MM.1S (cell line): ENCODE results near the gene ARGLU1.
A peak's percentile ranks its signal among the peaks of the same experiment; 100 is the strongest.

Source experiments
- DNase-seq: peaks from one replicate; pipeline ENCODE4 v3.0.0-alpha.2; 2015
- H2AFZ ChIP-seq: fragments of 300-600 bp; sonication (generic); 2 replicates; pipeline ENCODE4 v1.6.0; 2016; ENCODE audit warnings: antibody characterized with exemption, low read length
- H3F3A ChIP-seq: fragments of 300-600 bp; sonication (generic); 2 replicates; pipeline ENCODE4 v1.6.1; 2016; ENCODE audit warnings: mild to moderate bottlenecking, antibody characterized with exemption, low read length, moderate library complexity, mixed read lengths; ENCODE audit not compliant: insufficient read depth
- H3K27ac ChIP-seq: fragments of 300-600 bp; sonication (generic); 2 replicates; pipeline ENCODE4 v1.5.1; 2016; ENCODE audit warnings: mild to moderate bottlenecking, low read length
- H3K27me3 ChIP-seq: fragments of 300-600 bp; sonication (generic); replicated peaks from 2 replicates; pipeline ENCODE4 v1.6.0; 2016; ENCODE audit warnings: low read length; ENCODE audit not compliant: insufficient read depth
- H3K36me3 ChIP-seq: fragments of 300-600 bp; sonication (generic); replicated peaks from 2 replicates; pipeline ENCODE4 v1.6.1; 2016; ENCODE audit warnings: mild to moderate bottlenecking, low read length, mixed read lengths; ENCODE audit not compliant: insufficient read depth
- H3K4me1 ChIP-seq: fragments of 300-600 bp; sonication (generic); 2 replicates; pipeline ENCODE4 v1.6.1; 2016; ENCODE audit warnings: low read length, mixed read lengths
- H3K4me2 ChIP-seq: fragments of 300-600 bp; sonication (generic); 2 replicates; pipeline ENCODE4 v1.6.0; 2016; ENCODE audit warnings: low read depth, low read length
- H3K4me3 ChIP-seq: fragments of 300-600 bp; sonication (generic); 2 replicates; pipeline ENCODE4 v1.5.1; 2016; ENCODE audit warnings: low read length, mixed read lengths
- H3K79me2 ChIP-seq: fragments of 300-600 bp; sonication (generic); 2 replicates; pipeline ENCODE4 v1.6.1; 2016; ENCODE audit warnings: mixed run types, low read length, mixed read lengths
- H3K9ac ChIP-seq: fragments of 300-600 bp; sonication (generic); 2 replicates; pipeline ENCODE4 v1.6.1; 2016; ENCODE audit warnings: low read length, mixed read lengths
- H3K9me2 ChIP-seq: fragments of 300-600 bp; sonication (generic); replicated peaks from 2 replicates; pipeline ENCODE4 v1.6.1; 2016; ENCODE audit warnings: mild to moderate bottlenecking, low read length, mixed read lengths; ENCODE audit not compliant: insufficient read depth
- H3K9me3 ChIP-seq: fragments of 300-600 bp; sonication (generic); replicated peaks from 2 replicates; pipeline ENCODE4 v1.6.1; 2016; ENCODE audit warnings: mild to moderate bottlenecking, low read length, mixed read lengths; ENCODE audit not compliant: insufficient read depth
- H4K20me1 ChIP-seq: fragments of 300-600 bp; sonication (generic); 2 replicates; pipeline ENCODE4 v1.6.1; 2016; ENCODE audit warnings: mild to moderate bottlenecking, low read length, moderate library complexity, mixed read lengths; ENCODE audit not compliant: insufficient read depth
- EZH2 ChIP-seq: fragments of 300-600 bp; sonication (generic); optimal IDR thresholded peaks from 2 replicates; pipeline ENCODE3; 2017; ENCODE audit warnings: low read depth, mild to moderate bottlenecking, antibody characterized with exemption, low read length, mixed read lengths
- EZH2phosphoT487 ChIP-seq: fragments of 300-600 bp; sonication (generic); IDR thresholded peaks from 2 replicates; pipeline ENCODE4 v1.6.1; 2018; ENCODE audit warnings: antibody characterized with exemption, low read length
- TF ChIP-seq, protein P1 (sequence below): fragments of 300-600 bp; sonication (generic); IDR thresholded peaks from 2 replicates; pipeline ENCODE4 v1.5.1; 2016; ENCODE audit warnings: antibody characterized with exemption, low read length, mixed read lengths

The ARGLU1 gene

DNA sequence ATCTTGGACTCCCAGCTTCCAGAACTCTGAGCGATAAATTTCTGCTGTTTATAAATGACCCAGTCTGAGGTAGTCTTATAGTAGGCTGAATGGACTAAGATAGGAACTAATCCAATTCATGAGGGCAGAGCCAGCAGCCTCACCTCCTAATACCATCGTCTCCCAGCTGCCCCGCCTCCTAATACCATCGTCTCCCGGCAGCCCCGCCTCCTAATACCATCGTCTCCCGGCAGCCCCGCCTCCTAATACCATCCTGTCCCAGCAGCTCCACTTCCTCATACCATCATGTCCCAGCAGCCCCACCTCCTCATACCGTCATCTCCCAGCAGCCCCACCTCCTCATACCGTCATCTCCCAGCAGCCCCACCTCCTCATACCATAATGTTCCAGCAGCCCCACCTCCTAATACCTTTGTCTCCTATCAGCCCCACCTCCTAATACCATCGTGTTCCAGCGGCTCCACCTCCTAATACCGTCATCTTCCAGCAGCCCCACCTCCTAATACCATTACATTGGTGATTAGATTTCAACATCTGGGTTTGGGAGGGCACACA, 2.4 kb upstream of the ARGLU1 start:
- peak; percentile 18 for DNase-seq
- no peak overlapping the region for H2AFZ ChIP-seq
- no peak overlapping the region for H3K4me2 ChIP-seq
- no peak overlapping the region for H3K27ac ChIP-seq
- no peak overlapping the region for H3K4me3 ChIP-seq
- H3K36me3 ChIP-seq, result no peaks in the 10 kb centered on the region
- H3K9ac ChIP-seq, result no peak overlapping the region
- H3K27me3 ChIP-seq, result no peaks in the 10 kb centered on the region
- H3F3A ChIP-seq, result peaks cover 10% of the 10 kb centered on the region; the same call in 1 of the 2 replicates
- no peaks in the 10 kb centered on the region for H3K9me3 ChIP-seq
- H3K79me2 ChIP-seq, result peaks cover 26% of the 10 kb centered on the region
- H4K20me1 ChIP-seq, result peaks cover 16% of the 10 kb centered on the region
- H3K9me2 ChIP-seq, result no peaks in the 10 kb centered on the region
- H3K4me1 ChIP-seq, result peaks cover 8% of the 10 kb centered on the region
- TF ChIP-seq EZH2 (no peak), EZH2phosphoT487 (no peak)
- TF ChIP-seq, protein P1, sequence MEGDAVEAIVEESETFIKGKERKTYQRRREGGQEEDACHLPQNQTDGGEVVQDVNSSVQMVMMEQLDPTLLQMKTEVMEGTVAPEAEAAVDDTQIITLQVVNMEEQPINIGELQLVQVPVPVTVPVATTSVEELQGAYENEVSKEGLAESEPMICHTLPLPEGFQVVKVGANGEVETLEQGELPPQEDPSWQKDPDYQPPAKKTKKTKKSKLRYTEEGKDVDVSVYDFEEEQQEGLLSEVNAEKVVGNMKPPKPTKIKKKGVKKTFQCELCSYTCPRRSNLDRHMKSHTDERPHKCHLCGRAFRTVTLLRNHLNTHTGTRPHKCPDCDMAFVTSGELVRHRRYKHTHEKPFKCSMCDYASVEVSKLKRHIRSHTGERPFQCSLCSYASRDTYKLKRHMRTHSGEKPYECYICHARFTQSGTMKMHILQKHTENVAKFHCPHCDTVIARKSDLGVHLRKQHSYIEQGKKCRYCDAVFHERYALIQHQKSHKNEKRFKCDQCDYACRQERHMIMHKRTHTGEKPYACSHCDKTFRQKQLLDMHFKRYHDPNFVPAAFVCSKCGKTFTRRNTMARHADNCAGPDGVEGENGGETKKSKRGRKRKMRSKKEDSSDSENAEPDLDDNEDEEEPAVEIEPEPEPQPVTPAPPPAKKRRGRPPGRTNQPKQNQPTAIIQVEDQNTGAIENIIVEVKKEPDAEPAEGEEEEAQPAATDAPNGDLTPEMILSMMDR, result no peak

- no peak overlapping the region for H3K4me3 ChIP-seq
- H3F3A ChIP-seq, result peaks cover 10% of the 10 kb centered on the region; the same call in 1 of the 2 replicates
- no peak overlapping the region for H3K27ac ChIP-seq
- no peaks in the 10 kb centered on the region for H3K27me3 ChIP-seq
- peaks cover 26% of the 10 kb centered on the region for H4K20me1 ChIP-seq
- H3K9me2 ChIP-seq, result no peaks in the 10 kb centered on the region
- H3K9me3 ChIP-seq, result no peaks in the 10 kb centered on the region
- no peaks in the 10 kb centered on the region for H3K36me3 ChIP-seq
- no peak overlapping the region for H2AFZ ChIP-seq
- TF ChIP-seq EZH2phosphoT487 (no peak), EZH2 (no peak)
- TF ChIP-seq, protein P1, result no peak
- no peak overlapping the region for H3K9ac ChIP-seq
- H3K4me1 ChIP-seq, result peaks cover 17% of the 10 kb centered on the region
- H3K79me2 ChIP-seq, result peaks cover 35% of the 10 kb centered on the region
- DNase-seq, result no peak
- H3K4me2 ChIP-seq, result no peak overlapping the region
Observed at GRCh38 chr13:106569233-106570095, 1.5 kb upstream of the ARGLU1 start.

- peaks cover 36% of the 10 kb centered on the region for H4K20me1 ChIP-seq
- H3K79me2 ChIP-seq, result peaks cover 45% of the 10 kb centered on the region
- DNase-seq, result no peak
Observed at GRCh38 chr13:106568299-106569003, 514 bp upstream of the ARGLU1 start.

More at GRCh38 chr13:106568299-106569003, 514 bp upstream of the ARGLU1 start:
- Histone ChIP-seq H3K27ac (peak overlapping the region; percentile 93; the same call in 1 of the 2 replicates), H3K4me2 (peak overlapping the region; percentile 58), H3K4me3 (peak overlapping the region; percentile 98), H3K9me3 (no peaks in the 10 kb centered on the region), H3K4me1 (peaks cover 22% of the 10 kb centered on the region), H3K36me3 (no peaks in the 10 kb centered on the region), H2AFZ (peak overlapping the region; percentile 86), H3K9ac (peak overlapping the region; percentile 98; the same call in 1 of the 2 replicates), H3K27me3 (no peaks in the 10 kb centered on the region), H3F3A (peaks cover 10% of the 10 kb centered on the region; the same call in 1 of the 2 replicates), H3K9me2 (no peaks in the 10 kb centered on the region)
- TF ChIP-seq, protein P1, result no peak
- no peak for TF ChIP-seq EZH2phosphoT487
- no peak for TF ChIP-seq EZH2
